Esophagus muscularis mucosa (tissue), 4 donors: ENCODE results near the gene IQCM. TPM values are rescaled to one million over a fixed set of nuclear protein-coding genes. Genes with fewer than 3 reads are reported as not detected.

ENCODE experiments used
- DNase-seq: peaks from one replicate; pipeline ENCODE4 v3.0.0-alpha.2; 2017; ENCODE audit errors: extremely low spot score
- H3K27ac ChIP-seq, 4 donors: fragments of 200-600 bp; sonication (generic); replicated peaks in 1 of 4; 1 replicate in 3 of 4; 2 replicates in 1 of 4; pipeline ENCODE4 v1.5.1; 2016 to 2019; ENCODE audit warnings: mild to moderate bottlenecking in 1 of 4
- H3K27me3 ChIP-seq, 4 donors: fragments of 200-600 bp; sonication (generic); one replicate each; pipeline versions ENCODE4 v1.5.1 to v1.6.0; 2016 to 2019
- H3K36me3 ChIP-seq, 4 donors: fragments of 200-600 bp; sonication (generic); one replicate each; pipeline ENCODE4 v1.5.1; 2016 to 2019
- H3K4me1 ChIP-seq, 4 donors: fragments of 200-600 bp; sonication (generic); one replicate each; pipeline ENCODE4 v1.5.1; 2016 to 2019
- H3K4me3 ChIP-seq, 4 donors: fragments of 200-600 bp; sonication (generic); 1 replicate in 2 of 4; 2 replicates in 2 of 4; pipeline ENCODE4 v1.5.1; 2016 to 2019; ENCODE audit warnings: mild to moderate bottlenecking in 4 of 4, moderate library complexity in 1 of 4
- H3K9me3 ChIP-seq, 4 donors: fragments of 200-600 bp; sonication (generic); 1 replicate in 3 of 4; 2 replicates in 1 of 4; pipeline ENCODE4 v1.5.1; 2016 to 2019
- EP300 ChIP-seq: sonication (generic); formaldehyde crosslinking; IDR thresholded peaks from one replicate; pipeline ENCODE4 v1.6.1; 2017; ENCODE audit warnings: antibody characterized with exemption
- POLR2A ChIP-seq: fragments of 450-650 bp; IDR thresholded peaks from one replicate; pipeline ENCODE4 v1.6.1; 2017; ENCODE audit warnings: antibody characterized with exemption, moderate library complexity, mild to moderate bottlenecking, low read depth
- POLR2AphosphoS5 ChIP-seq, 2 donors: sonication (generic); formaldehyde crosslinking; IDR thresholded peaks; one replicate each; pipeline ENCODE4 v1.6.1; 2017; ENCODE audit warnings: antibody characterized with exemption in 2 of 2
- WGBS: methylation state at CpG from one replicate; pipeline ENCODE4 v1.1.5; 2018; 5-methylcytosine and 5-hydroxymethylcytosine counted together
- intact Hi-C: fragments of 100-400 bp; cut with DNase I; formaldehyde crosslinking; loops from one replicate; pipeline ENCODE4 v1.15.1; 2023
- total RNA-seq, 4 donors: library from RNA; depleted of rRNA; stranded (reverse); fragments of >200 nt; gene quantifications; one replicate each; pipeline versions ENCODE4 v1.1.0 to v1.2.1, GENCODE V29; 2016
- TF ChIP-seq, protein P1 (sequence below), 3 experiments: fragments of 200-600 bp in 2 of 3; fragments of 450-650 bp in 1 of 3; sonication (generic) in 2 of 3; IDR thresholded peaks; one replicate each; pipeline ENCODE4 v1.5.1; 2017 to 2019; ENCODE audit warnings: antibody characterized with exemption in 3 of 3, mild to moderate bottlenecking in 2 of 3, moderate library complexity in 1 of 3

IQCM gene
- total RNA-seq, 4 donors from 2014 or later = not detected

DNA sequence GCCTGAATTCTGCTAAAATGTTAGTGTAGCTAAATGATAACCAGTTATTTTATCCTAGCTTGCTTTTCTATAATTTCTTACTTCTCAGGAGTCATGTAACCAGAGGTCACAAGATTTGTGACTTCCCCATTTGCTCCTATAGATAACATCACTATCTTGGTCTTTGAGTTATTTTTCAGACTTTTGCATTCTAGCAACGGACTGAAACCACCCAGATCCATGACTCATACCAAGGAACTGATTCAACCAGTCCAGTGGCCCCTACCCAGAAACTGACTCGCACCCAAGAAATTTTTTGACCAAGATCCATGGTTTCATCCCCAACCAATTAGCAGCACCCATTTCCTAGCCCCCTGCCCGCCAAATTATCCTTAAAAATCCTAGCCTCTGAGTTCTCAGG, 50.0 kb downstream of the IQCM start:
- no peak for DNase-seq
- H3K27me3 ChIP-seq = no peaks in the 10 kb centered on the region
- TF ChIP-seq, protein P1, sequence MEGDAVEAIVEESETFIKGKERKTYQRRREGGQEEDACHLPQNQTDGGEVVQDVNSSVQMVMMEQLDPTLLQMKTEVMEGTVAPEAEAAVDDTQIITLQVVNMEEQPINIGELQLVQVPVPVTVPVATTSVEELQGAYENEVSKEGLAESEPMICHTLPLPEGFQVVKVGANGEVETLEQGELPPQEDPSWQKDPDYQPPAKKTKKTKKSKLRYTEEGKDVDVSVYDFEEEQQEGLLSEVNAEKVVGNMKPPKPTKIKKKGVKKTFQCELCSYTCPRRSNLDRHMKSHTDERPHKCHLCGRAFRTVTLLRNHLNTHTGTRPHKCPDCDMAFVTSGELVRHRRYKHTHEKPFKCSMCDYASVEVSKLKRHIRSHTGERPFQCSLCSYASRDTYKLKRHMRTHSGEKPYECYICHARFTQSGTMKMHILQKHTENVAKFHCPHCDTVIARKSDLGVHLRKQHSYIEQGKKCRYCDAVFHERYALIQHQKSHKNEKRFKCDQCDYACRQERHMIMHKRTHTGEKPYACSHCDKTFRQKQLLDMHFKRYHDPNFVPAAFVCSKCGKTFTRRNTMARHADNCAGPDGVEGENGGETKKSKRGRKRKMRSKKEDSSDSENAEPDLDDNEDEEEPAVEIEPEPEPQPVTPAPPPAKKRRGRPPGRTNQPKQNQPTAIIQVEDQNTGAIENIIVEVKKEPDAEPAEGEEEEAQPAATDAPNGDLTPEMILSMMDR (IDR thresholded peaks at IDR 0.05) = no peak
- TF ChIP-seq POLR2AphosphoS5 (IDR thresholded peaks at IDR 0.05) = no peak
- no peak for TF ChIP-seq POLR2A
- TF ChIP-seq EP300 = no peak
- 60% methylated on average over 3 of the region's 3 CpGs for WGBS
- no peaks in the 10 kb centered on the region for H3K9me3 ChIP-seq
- intact Hi-C loops = no loop called here
- no peaks in the 10 kb centered on the region for H3K36me3 ChIP-seq
- no peaks in the 10 kb centered on the region for H3K4me1 ChIP-seq
- no peak overlapping the region for H3K4me3 ChIP-seq
- no peak overlapping the region for H3K27ac ChIP-seq

DNA sequence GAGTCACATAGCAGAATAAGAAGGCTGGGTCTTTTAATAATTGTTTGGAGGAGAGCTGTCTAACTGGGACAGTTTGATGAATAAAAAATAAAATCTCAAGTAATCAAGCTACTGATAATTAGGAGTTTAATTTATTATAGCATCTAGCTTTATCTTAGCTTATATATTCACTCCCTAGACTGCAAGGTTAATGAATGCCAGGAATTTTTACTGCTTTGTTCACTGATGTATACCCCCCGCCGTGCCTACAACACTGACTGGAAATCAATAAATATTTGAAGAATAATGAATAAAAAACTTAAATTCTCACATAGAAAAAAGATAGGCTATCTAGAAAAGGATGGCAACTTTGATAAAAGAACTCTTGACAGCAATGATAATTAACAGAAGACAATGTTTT, 59.7 kb downstream of the IQCM start:
- Histone ChIP-seq H3K27me3 (no peaks in the 10 kb centered on the region), H3K4me3 (no peak overlapping the region), H3K4me1 (no peaks in the 10 kb centered on the region), H3K36me3 (no peaks in the 10 kb centered on the region), H3K27ac (no peak overlapping the region), H3K9me3 (no peaks in the 10 kb centered on the region)
- DNase-seq = no peak
- TF ChIP-seq POLR2A (no peak), EP300 (no peak), POLR2AphosphoS5 (IDR thresholded peaks at IDR 0.05) (no peak)
- TF ChIP-seq, protein P1 (IDR thresholded peaks at IDR 0.05) = no peak
- 96% methylated on average over 2 of the region's 2 CpGs for whole genome bisulfite sequencing
- intact Hi-C loops = no loop called here

DNA sequence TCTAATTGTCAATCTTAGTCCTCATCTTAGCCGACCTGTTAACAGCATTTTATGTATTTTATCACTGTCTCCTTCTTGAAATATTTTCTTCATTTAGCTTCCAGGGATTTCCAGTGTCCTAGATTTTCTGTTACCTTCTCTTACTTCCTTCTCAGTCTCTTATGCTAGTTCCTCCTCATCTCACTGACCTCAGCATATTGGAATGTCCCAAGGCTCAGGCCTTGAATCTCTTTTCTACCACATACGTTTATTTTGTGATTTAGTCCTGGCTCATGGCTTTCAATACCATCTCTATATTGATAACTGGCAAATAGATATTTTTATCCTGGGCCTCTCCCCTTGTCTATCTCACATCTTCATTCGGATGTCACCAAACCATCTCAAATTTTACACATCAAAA, 61.1 kb downstream of the IQCM start:
- H3K4me3 ChIP-seq = no peak overlapping the region
- H3K9me3 ChIP-seq = no peaks in the 10 kb centered on the region
- no peaks in the 10 kb centered on the region for H3K36me3 ChIP-seq
- DNase-seq = no peak
- no peaks in the 10 kb centered on the region for H3K4me1 ChIP-seq
- H3K27ac ChIP-seq = no peak overlapping the region
- H3K27me3 ChIP-seq = no peaks in the 10 kb centered on the region
- 83% methylated on average over 3 of the region's 3 CpGs for WGBS
- intact Hi-C loops = no loop called here
- no peak for TF ChIP-seq EP300
- TF ChIP-seq POLR2AphosphoS5 (IDR thresholded peaks at IDR 0.05) = no peak
- TF ChIP-seq POLR2A = no peak
- TF ChIP-seq, protein P1 (IDR thresholded peaks at IDR 0.05) = no peak

DNA sequence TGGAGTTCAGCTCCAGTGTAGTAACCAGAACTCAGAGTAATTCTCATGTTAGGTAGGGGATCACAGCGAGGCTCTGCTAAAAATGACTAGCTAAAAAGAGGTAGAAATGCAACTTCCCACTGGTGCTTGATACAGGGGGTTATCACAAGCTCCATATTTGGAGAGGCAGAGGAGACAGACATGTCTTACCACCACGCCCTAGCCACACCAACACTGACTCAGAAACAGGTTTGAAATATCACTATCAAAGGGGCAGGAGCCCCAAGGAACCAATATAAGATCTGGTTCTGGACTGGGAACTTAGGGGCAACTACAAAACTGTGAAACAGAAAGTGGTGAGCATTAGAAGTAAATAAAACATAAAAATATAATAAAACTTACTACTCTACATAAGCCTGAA, 62.9 kb downstream of the IQCM start:
- 81% methylated on average over 2 of the region's 2 CpGs for WGBS
- Histone ChIP-seq H3K27me3 (no peaks in the 10 kb centered on the region), H3K36me3 (no peaks in the 10 kb centered on the region), H3K9me3 (no peaks in the 10 kb centered on the region), H3K4me1 (no peaks in the 10 kb centered on the region), H3K4me3 (no peak overlapping the region), H3K27ac (no peak overlapping the region)
- intact Hi-C loops = no loop called here
- TF ChIP-seq, protein P1 (IDR thresholded peaks at IDR 0.05) = no peak
- TF ChIP-seq EP300 = no peak
- TF ChIP-seq POLR2A = no peak
- no peak for TF ChIP-seq POLR2AphosphoS5 (IDR thresholded peaks at IDR 0.05)
- DNase-seq = no peak

DNA sequence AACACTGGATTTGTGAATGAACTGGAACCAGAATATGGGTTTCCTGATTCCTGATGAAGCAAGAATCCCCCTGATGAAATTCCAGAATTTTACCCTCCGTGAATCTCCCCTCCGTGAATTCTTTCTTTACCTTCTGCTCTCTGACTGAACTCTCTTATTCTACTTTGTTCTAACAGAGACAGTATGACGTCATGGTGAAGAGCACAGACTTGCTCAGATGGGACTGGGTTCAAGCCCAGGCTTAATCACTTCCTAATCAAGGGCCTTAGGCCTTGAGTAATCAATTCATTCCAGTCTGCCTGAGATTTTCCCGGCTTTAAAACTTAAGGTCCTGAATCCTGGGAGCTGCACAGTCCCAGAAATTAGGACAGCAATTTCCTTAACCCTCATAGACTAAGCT, 64.5 kb downstream of the IQCM start:
- Histone ChIP-seq H3K4me3 (no peak overlapping the region), H3K27me3 (no peaks in the 10 kb centered on the region), H3K36me3 (no peaks in the 10 kb centered on the region), H3K9me3 (no peaks in the 10 kb centered on the region), H3K27ac (no peak overlapping the region), H3K4me1 (no peaks in the 10 kb centered on the region)
- no peak for DNase-seq
- TF ChIP-seq, protein P1 (IDR thresholded peaks at IDR 0.05) = no peak
- TF ChIP-seq EP300 = no peak
- TF ChIP-seq POLR2AphosphoS5 (IDR thresholded peaks at IDR 0.05) = no peak
- TF ChIP-seq POLR2A = no peak
- intact Hi-C loops = no loop called here
- 81% methylated on average over 4 of the region's 4 CpGs for WGBS
